AG08395 (cell line): ENCODE results near the gene OR2AP1.
"Not testable (repeated sequence)": the region's sequence is repeated elsewhere in the genome, so short reads cannot be mapped to it uniquely, and the experiment has no call there.

Source experiments
- DNase-seq: peaks from one replicate; pipeline ENCODE4 v3.0.0; 2012; ENCODE audit warnings: mixed read lengths, low spot score

The OR2AP1 gene

GRCh38 chr12:55572168-55572567 is at the start of gene OR2AP1:
OR2AP1 (plus strand) TSS chr12:55572468; CDS start chr12:55574415, 1,947 bp downstream.
- no peak for DNase-seq

DNA sequence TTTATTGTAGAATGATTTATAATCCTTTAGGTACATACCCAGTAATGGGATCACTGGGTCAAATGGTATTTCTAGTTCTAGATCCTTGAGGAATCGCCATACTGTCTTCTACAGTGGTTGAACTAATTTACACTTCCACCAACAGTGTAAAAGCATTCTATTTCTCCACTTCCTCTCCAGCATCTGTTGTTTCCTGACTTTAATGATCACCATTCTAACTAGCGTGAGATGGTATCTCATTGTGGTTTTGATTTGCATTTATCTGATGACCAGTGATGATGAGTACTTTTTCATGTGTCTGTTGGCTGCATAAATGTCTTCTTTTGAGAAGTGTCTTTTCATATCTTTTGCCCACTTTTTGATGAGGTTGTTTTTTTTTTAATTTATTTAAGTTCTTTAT is 24.0 kb upstream of the OR2AP1 start:
- DNase-seq: not testable (repeated sequence)

DNA sequence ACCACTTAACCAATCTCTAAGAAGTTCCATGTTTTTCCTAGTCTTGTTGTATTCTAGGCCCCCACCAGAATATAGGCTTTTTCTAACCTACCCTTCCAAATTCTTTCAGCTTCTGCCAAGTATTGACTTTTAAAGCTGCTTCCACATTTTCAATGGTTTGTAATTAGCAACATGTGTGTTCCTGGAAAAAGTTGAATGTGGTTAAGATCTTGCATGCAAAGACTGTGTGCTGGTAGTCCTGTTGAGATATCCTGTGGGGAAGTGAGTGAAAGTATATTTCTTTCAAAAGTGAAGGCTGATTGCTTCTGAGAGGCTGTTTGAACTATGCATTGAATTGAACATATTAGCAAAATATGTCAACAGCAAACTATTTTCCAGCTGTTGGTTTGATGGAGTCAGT is 23.5 kb upstream of the OR2AP1 start:
- no peak for DNase-seq

GRCh38 chr12:55549302-55549701 is 23.0 kb upstream of the OR2AP1 start, which contains the start of gene OR6C4:
OR6C4 (plus strand) TSS chr12:55549602; CDS start chr12:55551227, 1,625 bp downstream.
- DNase-seq: no peak

DNA sequence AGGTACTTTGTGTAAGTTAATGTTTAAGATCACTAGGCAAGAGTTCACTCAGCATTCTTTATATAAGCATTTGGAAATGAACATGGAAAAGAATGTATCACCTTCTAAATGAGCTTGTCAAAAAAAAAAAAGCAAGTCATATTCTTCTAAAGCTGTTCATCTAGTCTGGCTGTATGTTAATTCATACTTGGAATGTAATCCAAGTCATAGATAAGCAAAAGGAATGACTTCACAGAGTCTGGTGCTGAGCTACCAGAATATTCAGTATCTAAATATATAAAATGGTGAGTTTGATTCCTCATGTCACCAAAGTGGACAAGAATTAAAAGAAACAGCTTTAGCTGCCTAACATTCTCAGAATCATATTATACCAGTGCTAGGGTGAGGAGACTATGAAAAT is 18.0 kb upstream of the OR2AP1 start:
- DNase-seq: no peak

DNA sequence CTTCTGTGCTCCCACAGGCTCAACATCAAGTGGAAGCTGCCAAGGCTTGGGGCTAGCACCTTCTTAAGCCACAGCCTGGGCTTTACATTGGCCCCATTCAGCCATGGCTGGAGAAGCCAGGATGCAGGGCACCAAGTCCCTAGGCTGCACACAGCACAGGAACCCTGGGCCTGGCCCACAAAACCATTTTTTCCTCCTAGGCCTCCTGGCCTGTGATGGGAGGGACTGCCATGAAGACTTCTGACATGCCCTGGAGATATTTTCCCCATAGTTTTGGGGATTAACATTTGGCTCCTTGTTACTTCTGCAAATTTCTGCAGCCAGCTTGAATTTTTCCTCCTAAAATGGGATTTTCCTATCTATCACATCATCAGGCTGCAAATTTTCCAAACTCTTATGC is 2.2 kb upstream of the OR2AP1 start:
- DNase-seq: not testable (repeated sequence)

GRCh38 chr12:55570689-55571088 is 1.6 kb upstream of the OR2AP1 start:
- not testable (repeated sequence) for DNase-seq

GRCh38 chr12:55582066-55582465 is 9.8 kb downstream of the OR2AP1 start:
- DNase-seq: no peak

- no peak for DNase-seq
Observed at GRCh38 chr12:55585817-55586216, 13.5 kb downstream of the OR2AP1 start.

DNA sequence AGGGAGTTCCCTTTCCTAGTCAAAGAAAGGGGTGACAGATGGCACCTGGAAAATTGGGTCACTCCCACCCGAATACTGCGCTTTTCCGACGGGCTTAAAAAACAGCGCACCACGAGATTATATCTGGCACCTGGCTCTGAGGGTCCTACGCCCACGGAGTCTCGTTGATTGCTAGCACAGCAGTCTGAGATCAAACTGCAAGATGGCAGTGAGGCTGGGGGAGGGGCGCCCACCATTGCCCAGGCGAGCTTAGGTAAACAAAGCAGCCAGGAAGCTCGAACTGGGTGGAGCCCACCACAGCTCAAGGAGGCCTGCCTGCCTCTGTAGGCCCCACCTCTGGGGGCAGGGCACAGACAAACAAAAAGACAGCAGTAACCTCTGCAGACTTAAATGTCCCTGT is 17.9 kb downstream of the OR2AP1 start:
- not testable (repeated sequence) for DNase-seq

DNA sequence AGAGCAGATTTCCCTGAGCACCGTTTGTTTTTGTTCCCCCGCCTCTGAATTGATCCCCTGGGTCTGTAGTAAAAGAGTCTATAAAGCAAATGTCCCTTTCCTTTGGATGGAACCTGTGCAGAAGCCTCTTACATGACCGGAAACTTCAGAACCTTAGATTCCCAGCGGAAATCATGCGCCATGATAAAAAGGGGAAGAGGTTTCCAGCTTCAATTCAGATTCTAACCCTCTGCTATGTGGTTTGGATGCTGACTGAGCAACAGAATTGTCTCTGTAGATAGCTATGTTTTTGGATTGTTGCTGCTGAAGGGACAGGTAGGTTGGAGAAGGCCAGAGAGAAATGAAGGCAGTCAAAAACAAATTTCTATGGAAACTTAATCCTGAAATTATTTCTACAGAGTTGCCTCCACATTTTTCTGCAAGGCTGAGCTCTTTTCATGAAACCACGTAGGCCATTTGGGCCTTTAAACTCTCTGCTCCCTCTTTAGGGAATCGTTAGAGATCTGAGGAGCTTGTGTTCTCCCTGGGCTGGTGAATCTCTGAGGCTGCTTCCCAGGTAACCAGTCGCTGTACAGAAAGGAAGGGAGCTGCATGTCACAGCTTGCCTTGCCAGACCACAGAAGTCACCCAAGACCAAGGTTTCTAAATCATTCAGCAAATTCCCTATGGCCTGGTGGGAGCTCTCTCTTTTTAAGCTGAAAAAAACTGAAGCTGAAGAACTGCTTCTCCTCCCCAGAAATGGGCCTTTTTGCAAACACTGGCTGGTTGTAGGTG is 35.7 kb downstream of the OR2AP1 start:
- DNase-seq: no peak

GRCh38 chr12:55610598-55610997 is 38.3 kb downstream of the OR2AP1 start:
- no peak for DNase-seq

DNA sequence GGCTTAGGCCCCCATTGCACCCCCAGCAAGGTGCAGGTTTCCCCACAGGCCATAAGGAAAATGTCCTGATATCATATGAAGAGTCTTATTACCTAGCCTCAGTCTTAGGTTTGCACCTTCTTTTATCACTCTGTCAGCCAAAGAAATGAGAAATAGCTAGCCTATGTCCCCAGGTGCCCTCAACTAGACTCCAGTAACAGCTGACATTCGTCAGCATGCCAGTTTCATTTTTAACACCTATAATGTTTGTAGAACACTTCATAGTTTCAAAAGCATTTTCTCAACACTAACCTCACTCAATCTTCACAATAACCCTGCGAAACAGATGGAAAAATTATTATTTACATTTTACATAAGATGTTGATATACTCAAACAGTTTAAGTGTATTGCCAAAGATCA is 40.4 kb downstream of the OR2AP1 start:
- no peak for DNase-seq

DNA sequence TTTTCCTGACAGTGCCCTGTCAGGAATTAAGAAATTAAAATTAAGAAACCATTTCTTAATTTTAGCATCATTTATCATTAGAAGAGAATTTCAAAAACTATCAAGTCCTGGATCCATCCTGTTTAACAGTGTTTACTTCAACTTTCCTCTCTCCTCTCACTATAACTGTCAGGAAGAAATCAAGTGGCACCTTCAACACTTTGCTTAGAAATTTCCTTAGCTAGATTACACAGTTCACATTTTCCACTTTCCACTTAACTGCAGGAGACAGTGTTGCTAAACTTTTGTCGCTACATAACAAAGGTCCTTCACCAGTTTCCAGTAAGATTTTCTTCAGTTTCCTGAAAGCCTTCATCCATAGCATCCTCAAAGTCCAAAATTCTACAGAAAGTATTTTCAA is 42.5 kb downstream of the OR2AP1 start:
- no peak for DNase-seq

- peak; percentile 88 for DNase-seq
Observed at GRCh38 chr12:55619354-55620138, 47.3 kb downstream of the OR2AP1 start.

- no peak for DNase-seq
Observed at GRCh38 chr12:55624056-55624455, 51.8 kb downstream of the OR2AP1 start.
